Endothelial cell of umbilical vein (primary cell): ENCODE measurements around the gene DDX10. TPM values are rescaled to one million over a fixed set of nuclear protein-coding genes. Genes with fewer than 3 reads are reported as not detected.

Experiments
- BruUV-seq: library from RNA; stranded (reverse); fragments of 400-500 nt; replicated peaks from 2 replicates; lab custom pipeline; 2021; lab: Mats Ljungman, UMichigan
- CTCF ChIA-PET: fragments of 300-600, 350-600 bp; sonication (Branson Sonifier 250); formaldehyde crosslinking; loops from one replicate; lab custom pipeline; 2021; ENCODE audit warnings: antibody characterized with exemption, inconsistent platforms; lab: Charles Lee
- POLR2A ChIA-PET: fragments of 300-600, 350-600 bp; sonication (Branson Sonifier 250); formaldehyde crosslinking; loops from one replicate; lab custom pipeline; 2021; ENCODE audit warnings: antibody characterized with exemption, inconsistent platforms; lab: Charles Lee
- DNase-seq: peaks from one replicate; pipeline ENCODE4 v3.0.0-alpha.2; 2011; ENCODE audit warnings: low read depth, low spot score
- FAIRE-seq: peaks from 2 replicates; lab custom pipeline; 2011; peaks lifted over from hg19 to GRCh38; lab: Jason Lieb, UNC
- H2AFZ ChIP-seq: 2 replicates; pipeline ENCODE4 v1.6.0; 2012; ENCODE audit warnings: low read depth, low read length, control low read depth, inconsistent platforms
- H3K27ac ChIP-seq: 2 replicates; pipeline ENCODE4 v1.5.1; 2011; ENCODE audit warnings: low read depth, mild to moderate bottlenecking, control low read depth, low read length, moderate library complexity; ENCODE audit not compliant: insufficient read depth
- H3K27me3 ChIP-seq, 2 experiments: 2 replicates each; pipeline versions ENCODE4 v1.6.0 to v1.6.1; 2011; ENCODE audit warnings: low read length in 2 of 2, mixed read lengths in 1 of 2; ENCODE audit not compliant: control insufficient read depth in 2 of 2, insufficient read depth in 2 of 2
- H3K36me3 ChIP-seq, 2 experiments: 2 replicates in 1 of 2; 3 replicates in 1 of 2; pipeline ENCODE4 v1.5.1; 2011; ENCODE audit warnings: low read length in 2 of 2, mild to moderate bottlenecking in 1 of 2, moderate library complexity in 1 of 2; ENCODE audit not compliant: control insufficient read depth in 2 of 2, insufficient read depth in 2 of 2; ENCODE audit errors: extremely low read depth in 1 of 2
- H3K4me1 ChIP-seq: 3 replicates; pipeline ENCODE4 v1.5.1; 2011; ENCODE audit warnings: mild to moderate bottlenecking, low read length; ENCODE audit not compliant: control insufficient read depth, insufficient read depth; ENCODE audit errors: extremely low read depth
- H3K4me2 ChIP-seq: 2 replicates; pipeline ENCODE4 v1.6.1; 2011; ENCODE audit warnings: low read length, control low read depth, mixed read lengths; ENCODE audit not compliant: insufficient read depth
- H3K4me3 ChIP-seq, 3 experiments: fragments of 200-600 bp in 1 of 3; sonication (generic), shearing (Covaris generic) in 1 of 3; replicated peaks in 1 of 3; 2 replicates each; pipeline ENCODE4 v1.5.1; 2011 to 2016; ENCODE audit warnings: control low read depth in 3 of 3, low read length in 3 of 3, mild to moderate bottlenecking in 2 of 3, inconsistent platforms in 1 of 3, low read depth in 1 of 3, moderate library complexity in 1 of 3; ENCODE audit not compliant: insufficient read depth in 1 of 3
- H3K79me2 ChIP-seq: 2 replicates; pipeline ENCODE4 v1.6.0; 2012; ENCODE audit warnings: low read length, inconsistent platforms; ENCODE audit not compliant: control insufficient read depth, insufficient read depth
- H3K9ac ChIP-seq: replicated peaks from 2 replicates; pipeline ENCODE3; 2011; ENCODE audit warnings: low read length, control low read depth; ENCODE audit not compliant: insufficient read depth; ENCODE audit errors: extremely low read depth
- H3K9me1 ChIP-seq: replicated peaks from 3 replicates; pipeline ENCODE4 v1.6.0; 2011; ENCODE audit warnings: mild to moderate bottlenecking, low read length; ENCODE audit not compliant: control insufficient read depth, insufficient read depth; ENCODE audit errors: extremely low read depth
- H3K9me3 ChIP-seq: replicated peaks from 2 replicates; pipeline ENCODE4 v1.5.1; 2012; ENCODE audit warnings: low read length, inconsistent platforms; ENCODE audit not compliant: control insufficient read depth, insufficient read depth
- H4K20me1 ChIP-seq: replicated peaks from 2 replicates; pipeline ENCODE3; 2011; ENCODE audit warnings: mild to moderate bottlenecking, low read length; ENCODE audit not compliant: control insufficient read depth, insufficient read depth; ENCODE audit errors: extremely low read depth
- EZH2 ChIP-seq: IDR thresholded peaks from 2 replicates; pipeline ENCODE4 v1.6.1; 2012; ENCODE audit warnings: borderline replicate concordance, low read depth, mild to moderate bottlenecking, moderate library complexity, low read length, inconsistent platforms; ENCODE audit not compliant: severe bottlenecking
- FOS ChIP-seq: IDR thresholded peaks from 2 replicates; pipeline ENCODE4 v1.6.1; 2011; ENCODE audit warnings: mild to moderate bottlenecking, low read length, moderate library complexity, borderline replicate concordance; ENCODE audit not compliant: insufficient read depth
- GATA2 ChIP-seq: IDR thresholded peaks from 2 replicates; pipeline ENCODE4 v1.7.0; 2011; ENCODE audit warnings: low read depth, mild to moderate bottlenecking, moderate library complexity, mixed read lengths, low read length; ENCODE audit not compliant: insufficient read length, insufficient read depth
- JUN ChIP-seq: IDR thresholded peaks from 2 replicates; pipeline ENCODE4 v1.6.1; 2011; ENCODE audit warnings: borderline replicate concordance, low read depth; ENCODE audit not compliant: insufficient read length, insufficient read depth
- MYC ChIP-seq: IDR thresholded peaks from one replicate; pipeline ENCODE4 v1.6.1; 2011; ENCODE audit warnings: mild to moderate bottlenecking, low read depth, low read length
- POLR2A ChIP-seq: IDR thresholded peaks from 2 replicates; pipeline ENCODE4 v1.6.1; 2012; ENCODE audit warnings: low read depth, mild to moderate bottlenecking, control low read depth, low read length
- POLR2AphosphoS5 ChIP-seq: IDR thresholded peaks from 2 replicates; pipeline ENCODE4 v1.6.1; 2012; ENCODE audit warnings: low read depth, mild to moderate bottlenecking, control low read depth, low read length, moderate library complexity; ENCODE audit not compliant: insufficient read depth
- dilution Hi-C: fragments of 300-500 bp; cut with MboI; formaldehyde crosslinking; loops from one replicate; pipeline ENCODE4 v1.15.0; 2019; ENCODE audit warnings: low sequenced_read_pairs; ENCODE audit not compliant: extremely low pct_ligation_motif_present
- intact Hi-C: fragments of 100-400 bp; cut with micrococcal nuclease; formaldehyde crosslinking; loops from one replicate; pipeline ENCODE4 v1.10.0; 2022
- polyA plus RNA-seq, 4 experiments: library from polyadenylated mRNA; depleted of rRNA in 3 of 4; stranded (reverse) in 3 of 4; unstranded in 1 of 4; fragments of >200 nt; gene quantifications; 2 replicates each; pipeline versions ENCODE4 v1.2.1 to v1.2.3, GENCODE V29; 2011 to 2012; ENCODE audit warnings: missing spikeins in 1 of 4
- total RNA-seq: library from RNA; stranded (reverse); gene quantifications from 2 replicates; pipeline ENCODE4 v1.2.3, GENCODE V29; 2021
- TF ChIP-seq, protein P1 (sequence below): IDR thresholded peaks from 2 replicates; pipeline ENCODE4 v1.6.1; 2011; ENCODE audit not compliant: insufficient read depth, insufficient read length
- TF ChIP-seq, protein P2 (sequence below), 2 donors: IDR thresholded peaks; 1 replicate in 1 of 2; 2 replicates in 1 of 2; pipeline ENCODE4 v1.5.1; 2011; ENCODE audit warnings: low read length in 2 of 2, mild to moderate bottlenecking in 2 of 2, moderate library complexity in 2 of 2, control low read depth in 1 of 2, inconsistent platforms in 1 of 2, low read depth in 1 of 2; ENCODE audit not compliant: insufficient read depth in 1 of 2; ENCODE audit errors: extremely low read depth in 1 of 2

The DDX10 gene
- total and polyA plus RNA-seq, 2 donors (not counting 3 experiments of a cell fraction or from before 2014, with no cell fraction given), result 29.8 to 35.2 TPM

DNA sequence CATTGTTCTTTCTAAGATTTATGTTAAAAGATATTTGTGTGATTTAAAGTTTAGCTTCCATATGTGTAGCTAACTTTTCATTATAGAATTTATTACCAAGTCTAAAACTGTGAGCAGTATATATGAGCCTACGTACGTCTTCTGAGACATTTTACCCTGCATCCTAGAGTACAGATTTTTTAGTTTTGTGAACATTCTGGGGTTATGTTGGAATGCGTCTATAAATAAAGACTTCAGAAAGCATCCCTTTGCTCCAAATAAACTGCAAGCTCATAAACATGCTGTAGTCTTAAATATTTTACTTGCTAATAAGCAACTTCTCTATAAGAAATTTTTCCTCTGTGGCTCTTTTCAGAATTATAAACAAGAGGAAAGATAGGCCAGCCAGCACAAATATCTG is 236.5 kb downstream of the DDX10 start:
- H3K4me1 ChIP-seq, result peaks cover 19% of the 10 kb centered on the region
- H4K20me1 ChIP-seq, result no peaks in the 10 kb centered on the region
- intact Hi-C loops, result no loop called here
- TF ChIP-seq POLR2AphosphoS5 (no peak), EZH2 (no peak), POLR2A (no peak), GATA2 (no peak), FOS (no peak), JUN (no peak), MYC (no peak)
- TF ChIP-seq, protein P1, sequence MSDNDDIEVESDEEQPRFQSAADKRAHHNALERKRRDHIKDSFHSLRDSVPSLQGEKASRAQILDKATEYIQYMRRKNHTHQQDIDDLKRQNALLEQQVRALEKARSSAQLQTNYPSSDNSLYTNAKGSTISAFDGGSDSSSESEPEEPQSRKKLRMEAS, result no peak
- TF ChIP-seq, protein P2, sequence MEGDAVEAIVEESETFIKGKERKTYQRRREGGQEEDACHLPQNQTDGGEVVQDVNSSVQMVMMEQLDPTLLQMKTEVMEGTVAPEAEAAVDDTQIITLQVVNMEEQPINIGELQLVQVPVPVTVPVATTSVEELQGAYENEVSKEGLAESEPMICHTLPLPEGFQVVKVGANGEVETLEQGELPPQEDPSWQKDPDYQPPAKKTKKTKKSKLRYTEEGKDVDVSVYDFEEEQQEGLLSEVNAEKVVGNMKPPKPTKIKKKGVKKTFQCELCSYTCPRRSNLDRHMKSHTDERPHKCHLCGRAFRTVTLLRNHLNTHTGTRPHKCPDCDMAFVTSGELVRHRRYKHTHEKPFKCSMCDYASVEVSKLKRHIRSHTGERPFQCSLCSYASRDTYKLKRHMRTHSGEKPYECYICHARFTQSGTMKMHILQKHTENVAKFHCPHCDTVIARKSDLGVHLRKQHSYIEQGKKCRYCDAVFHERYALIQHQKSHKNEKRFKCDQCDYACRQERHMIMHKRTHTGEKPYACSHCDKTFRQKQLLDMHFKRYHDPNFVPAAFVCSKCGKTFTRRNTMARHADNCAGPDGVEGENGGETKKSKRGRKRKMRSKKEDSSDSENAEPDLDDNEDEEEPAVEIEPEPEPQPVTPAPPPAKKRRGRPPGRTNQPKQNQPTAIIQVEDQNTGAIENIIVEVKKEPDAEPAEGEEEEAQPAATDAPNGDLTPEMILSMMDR (IDR thresholded peaks at IDR 0.05; ENCODE audit: extremely low read depth in 1 of 2, insufficient read depth in 1 of 2, low read depth in 1 of 2, low read length in 2 of 2), result no peak
- dilution Hi-C loops, result no loop called here
- no peaks in the 10 kb centered on the region for H3K9me3 ChIP-seq
- no peaks in the 10 kb centered on the region for H3K9me1 ChIP-seq
- no peaks in the 10 kb centered on the region for H3K36me3 ChIP-seq
- no peaks in the 10 kb centered on the region for H3K27me3 ChIP-seq
- no peak overlapping the region for H3K4me2 ChIP-seq
- FAIRE-seq (no peak), DNase-seq (no peak)
- H3K79me2 ChIP-seq, result no peaks in the 10 kb centered on the region
- ChIA-PET POLR2A (no interaction called here), CTCF (no interaction called here)
- no peak overlapping the region for H3K27ac ChIP-seq
- no peak overlapping the region for H3K4me3 ChIP-seq
- no TSS peak for BruUV-seq
- no peak overlapping the region for H3K9ac ChIP-seq
- H2AFZ ChIP-seq, result no peak overlapping the region
